ENCODE results near the gene BACH2. TPM values are rescaled to one million over a fixed set of nuclear protein-coding genes. Genes with fewer than 3 reads are reported as not detected.

Gene BACH2
- total and polyA plus RNA-seq, 2 experiments from 2014 or later, result under 0.01 TPM; not detected in 1

DNA sequence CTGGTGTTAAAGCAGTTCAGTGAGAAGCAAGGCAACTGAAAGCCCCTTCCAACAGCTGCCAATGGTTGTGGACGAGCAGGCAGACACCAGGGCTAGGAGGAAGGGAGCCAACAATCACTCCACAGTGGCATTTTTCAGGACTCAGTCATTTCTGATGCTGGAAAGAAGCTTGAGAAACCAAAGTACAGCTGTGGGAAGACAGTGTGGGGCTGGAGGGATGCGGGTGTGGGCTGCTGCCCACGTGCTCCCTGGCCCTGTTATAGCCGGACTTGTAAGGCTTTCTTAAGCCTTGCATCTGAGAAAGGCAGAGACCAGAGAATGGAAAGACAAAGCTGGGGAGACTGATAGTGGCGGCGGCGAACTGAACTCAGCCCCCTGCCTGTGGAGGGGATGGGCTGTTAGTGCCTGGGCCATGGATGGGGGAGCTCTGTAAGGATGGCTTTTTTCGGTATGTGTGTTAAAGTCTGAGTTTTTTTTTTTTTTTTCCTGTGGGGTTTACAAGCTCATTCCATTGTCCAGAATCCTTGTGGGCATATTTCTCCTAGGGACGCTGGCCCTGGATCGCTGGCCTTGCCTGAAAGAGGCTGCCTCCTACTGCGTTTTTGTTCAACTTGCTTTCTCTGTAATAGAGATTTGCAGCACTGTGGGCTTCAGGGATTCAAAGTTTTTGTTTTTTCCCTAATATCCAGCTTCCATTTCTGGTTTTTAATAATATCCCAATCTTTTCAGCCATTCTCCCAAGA is 310.7 kb downstream of the BACH2 start:
- no peaks in the 10 kb centered on the region for H3K79me2 ChIP-seq (ENCODE audit: insufficient read depth)
- H3K4me1 ChIP-seq (ENCODE audit: insufficient read depth), result peaks cover 47% of the 10 kb centered on the region
- in situ Hi-C loops (cut with MboI), result no loop called here
- H3K9me2 ChIP-seq (ENCODE audit: insufficient read depth), result no peaks in the 10 kb centered on the region
- DNase-seq, result peak; percentile 90
- 0 out of 2 replicates have a peak overlapping the region, but pooled peaks have one; percentile 5 for H3K4me3 ChIP-seq
- no peaks in the 10 kb centered on the region for H3K36me3 ChIP-seq (ENCODE audit: low read depth)
- peak overlapping the region; percentile 46 for H3K4me2 ChIP-seq (ENCODE audit: unreplicated experiment)
- 52 to 57% methylated on average over 11 of the region's 11 CpGs for WGBS, 2 experiments (ENCODE audit: low coverage in 1 of 2, low lambda C conversion rate in 2 of 2, missing lambda C conversion rate in 2 of 2)
- H3F3A ChIP-seq (ENCODE audit: insufficient read depth), result peaks cover 45% of the 10 kb centered on the region
- no peaks in the 10 kb centered on the region for H3K27me3 ChIP-seq (replicated peaks; ENCODE audit: insufficient read depth)
- no peaks in the 10 kb centered on the region for H4K20me1 ChIP-seq (ENCODE audit: insufficient read depth)
- no peak for TF ChIP-seq EZH2 (IDR thresholded peaks at IDR 0.05; ENCODE audit: insufficient read depth, poor library complexity, severe bottlenecking)
- no peak for TF ChIP-seq EZH2phosphoT487 (IDR thresholded peaks at IDR 0.05; ENCODE audit: insufficient read depth, low read depth)
- peak overlapping the region; percentile 74 for H3K27ac ChIP-seq
- no peak overlapping the region; the same call in 1 of the 2 replicates for H2AFZ ChIP-seq
- no peaks in the 10 kb centered on the region for H3K9me3 ChIP-seq (ENCODE audit: low read depth)
- peak overlapping the region; percentile 52 for H3K9ac ChIP-seq

DNA sequence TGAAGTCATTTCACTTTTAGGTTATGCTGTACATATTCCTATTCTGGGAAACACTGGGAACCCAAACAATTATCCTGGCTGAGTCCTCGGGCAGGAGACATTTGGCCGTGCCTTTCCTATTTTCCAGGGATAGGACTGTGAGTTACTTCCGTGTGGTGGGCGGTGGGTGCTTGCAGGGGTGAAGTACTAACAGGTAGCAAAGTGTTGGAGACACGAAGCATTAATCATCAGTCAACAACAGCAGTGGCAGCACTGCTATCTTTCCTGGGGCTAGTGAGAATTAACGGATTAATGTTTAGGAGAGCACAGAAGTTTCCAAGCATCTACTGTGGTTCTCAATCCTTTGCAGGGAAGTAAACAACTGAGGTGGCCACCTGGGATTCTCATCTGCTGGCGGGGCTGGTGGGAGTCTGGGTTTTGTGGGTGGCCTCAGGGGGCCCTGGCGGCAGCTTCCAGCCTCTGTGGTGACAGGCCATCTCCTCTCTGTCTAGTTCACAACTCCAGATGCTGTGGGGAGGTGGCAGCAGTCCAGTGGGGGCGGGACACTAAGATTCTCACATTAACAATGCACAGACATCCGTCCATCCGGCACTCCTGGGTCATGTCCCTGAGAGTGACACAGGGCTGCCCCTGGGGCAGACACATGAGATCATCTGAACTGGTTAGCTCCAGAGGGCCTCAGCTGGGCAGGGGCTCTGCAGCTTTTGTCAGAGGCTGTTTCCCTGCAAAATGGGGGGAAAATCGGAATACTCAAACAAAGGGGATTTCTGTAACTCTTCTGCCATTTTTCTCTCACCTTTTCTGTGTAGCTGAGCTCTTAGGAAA is 311.5 kb downstream of the BACH2 start:
- no peak overlapping the region; the same call in 1 of the 2 replicates for H2AFZ ChIP-seq
- WGBS, 2 experiments (ENCODE audit: low coverage in 1 of 2, low lambda C conversion rate in 2 of 2, missing lambda C conversion rate in 2 of 2), result 43 to 48% methylated on average over 12 of the region's 12 CpGs
- H3K9me3 ChIP-seq (ENCODE audit: low read depth), result no peaks in the 10 kb centered on the region
- H3K27me3 ChIP-seq (replicated peaks; ENCODE audit: insufficient read depth), result no peaks in the 10 kb centered on the region
- peak overlapping the region; percentile 52 for H3K9ac ChIP-seq
- peak overlapping the region; percentile 74 for H3K27ac ChIP-seq
- H3K36me3 ChIP-seq (ENCODE audit: low read depth), result no peaks in the 10 kb centered on the region
- no peaks in the 10 kb centered on the region for H3K9me2 ChIP-seq (ENCODE audit: insufficient read depth)
- no peaks in the 10 kb centered on the region for H3K79me2 ChIP-seq (ENCODE audit: insufficient read depth)
- in situ Hi-C loops (cut with MboI), result no loop called here
- peaks cover 42% of the 10 kb centered on the region for H3F3A ChIP-seq (ENCODE audit: insufficient read depth)
- no peaks in the 10 kb centered on the region for H4K20me1 ChIP-seq (ENCODE audit: insufficient read depth)
- peak; percentile 61 for DNase-seq
- H3K4me3 ChIP-seq, result 0 out of 2 replicates have a peak overlapping the region, but pooled peaks have one; percentile 5
- TF ChIP-seq EZH2 (IDR thresholded peaks at IDR 0.05; ENCODE audit: insufficient read depth, poor library complexity, severe bottlenecking) (no peak), EZH2phosphoT487 (IDR thresholded peaks at IDR 0.05; ENCODE audit: insufficient read depth, low read depth) (no peak)
- peaks cover 42% of the 10 kb centered on the region for H3K4me1 ChIP-seq (ENCODE audit: insufficient read depth)
- H3K4me2 ChIP-seq (ENCODE audit: unreplicated experiment), result peak overlapping the region; percentile 46

DNA sequence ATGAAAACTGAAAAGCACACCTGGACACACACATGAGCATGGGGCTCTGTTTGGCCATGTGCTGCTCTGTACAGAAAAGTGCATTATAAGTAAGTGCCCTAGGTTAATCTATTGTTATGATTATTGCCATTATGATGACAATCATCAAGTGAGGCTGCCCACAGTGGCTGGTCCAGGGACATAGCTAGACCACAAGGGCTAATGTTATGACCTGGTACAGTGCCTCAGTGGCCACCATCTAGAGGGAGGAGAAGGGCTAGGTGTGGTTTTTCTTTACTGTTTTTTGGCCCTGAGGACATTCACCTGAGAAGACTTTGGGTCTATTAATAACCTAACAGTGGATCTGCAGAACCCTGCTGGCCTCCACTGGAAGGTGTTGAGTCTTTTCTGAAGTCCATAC is 316.3 kb downstream of the BACH2 start:
- in situ Hi-C loops (cut with MboI), result no loop called here
- H3K4me3 ChIP-seq, result no peak overlapping the region
- H4K20me1 ChIP-seq (ENCODE audit: insufficient read depth), result no peaks in the 10 kb centered on the region
- no peak overlapping the region for H3K9ac ChIP-seq
- no peaks in the 10 kb centered on the region for H3K9me3 ChIP-seq (ENCODE audit: low read depth)
- no peaks in the 10 kb centered on the region; the same call in 1 of the 2 replicates for H3K27me3 ChIP-seq (replicated peaks; ENCODE audit: insufficient read depth)
- H3K79me2 ChIP-seq (ENCODE audit: insufficient read depth), result no peaks in the 10 kb centered on the region
- no peaks in the 10 kb centered on the region for H3K9me2 ChIP-seq (ENCODE audit: insufficient read depth)
- no peak overlapping the region for H3K4me2 ChIP-seq (ENCODE audit: unreplicated experiment)
- TF ChIP-seq EZH2 (IDR thresholded peaks at IDR 0.05; ENCODE audit: insufficient read depth, poor library complexity, severe bottlenecking) (no peak), EZH2phosphoT487 (IDR thresholded peaks at IDR 0.05; ENCODE audit: insufficient read depth, low read depth) (no peak)
- peaks cover 20% of the 10 kb centered on the region for H3K4me1 ChIP-seq (ENCODE audit: insufficient read depth)
- no peaks in the 10 kb centered on the region for H3K36me3 ChIP-seq (ENCODE audit: low read depth)
- H3K27ac ChIP-seq, result no peak overlapping the region
- no peak overlapping the region for H2AFZ ChIP-seq
- DNase-seq, result no peak
- H3F3A ChIP-seq (ENCODE audit: insufficient read depth), result peaks cover 21% of the 10 kb centered on the region

DNA sequence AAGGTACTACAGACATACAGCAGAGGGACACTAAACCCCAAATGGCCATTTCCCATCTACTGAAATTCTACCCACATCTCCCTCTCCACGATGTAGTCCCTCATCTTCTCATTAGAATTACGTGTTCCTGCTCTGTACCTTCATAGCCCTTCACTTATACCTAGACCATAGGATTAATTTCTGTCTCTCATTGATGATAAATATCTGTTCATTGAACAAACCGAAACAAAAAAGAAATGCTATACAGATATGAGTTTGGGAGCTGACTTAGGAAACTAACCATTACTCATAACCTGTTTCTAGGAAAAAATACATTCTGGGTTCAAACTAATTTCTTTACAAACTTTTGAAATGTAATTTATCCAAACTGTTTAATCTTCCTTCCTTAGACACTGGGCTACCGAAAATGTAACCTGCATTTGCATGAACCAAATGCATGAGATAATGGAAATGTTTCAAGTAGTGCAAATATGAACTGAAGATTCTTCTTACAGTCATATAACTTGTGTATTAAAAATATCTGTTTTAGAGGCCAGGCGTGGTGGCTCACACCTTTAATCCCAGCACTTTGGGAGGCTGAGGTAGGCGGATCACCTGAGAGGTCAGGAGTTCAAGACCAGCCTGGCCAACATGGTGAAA is 317.0 kb downstream of the BACH2 start:
- no peaks in the 10 kb centered on the region for H3K79me2 ChIP-seq (ENCODE audit: insufficient read depth)
- H3K4me1 ChIP-seq (ENCODE audit: insufficient read depth), result peaks cover 14% of the 10 kb centered on the region
- DNase-seq, result no peak
- in situ Hi-C loops (cut with MboI), result loop anchor here (10.0 kb wide), 1 partner anchor 415 kb away; no protein-coding TSS in a partner anchor
- no peak overlapping the region for H3K9ac ChIP-seq
- no peaks in the 10 kb centered on the region for H4K20me1 ChIP-seq (ENCODE audit: insufficient read depth)
- TF ChIP-seq EZH2phosphoT487 (IDR thresholded peaks at IDR 0.05; ENCODE audit: insufficient read depth, low read depth), result no peak
- no peaks in the 10 kb centered on the region for H3K36me3 ChIP-seq (ENCODE audit: low read depth)
- 92 to 94% methylated on average over 6 of the region's 6 CpGs for WGBS, 2 experiments (ENCODE audit: low coverage in 1 of 2, low lambda C conversion rate in 2 of 2, missing lambda C conversion rate in 2 of 2)
- H3K4me2 ChIP-seq (ENCODE audit: unreplicated experiment), result no peak overlapping the region
- no peak overlapping the region for H2AFZ ChIP-seq
- no peaks in the 10 kb centered on the region; the same call in 1 of the 2 replicates for H3K27me3 ChIP-seq (replicated peaks; ENCODE audit: insufficient read depth)
- no peak overlapping the region for H3K4me3 ChIP-seq
- no peak overlapping the region for H3K27ac ChIP-seq
- no peaks in the 10 kb centered on the region for H3K9me3 ChIP-seq (ENCODE audit: low read depth)
- peaks cover 14% of the 10 kb centered on the region for H3F3A ChIP-seq (ENCODE audit: insufficient read depth)
- H3K9me2 ChIP-seq (ENCODE audit: insufficient read depth), result no peaks in the 10 kb centered on the region

All from GM23248 (cell line).